SK-N-MC (cell line): ENCODE measurements around the gene AHNAK.

Source experiments
- EZH2 ChIP-seq: fragments of 200-600 bp; sonication (generic); IDR thresholded peaks from one replicate; pipeline ENCODE4 v1.6.1; 2017; ENCODE audit warnings: antibody characterized with exemption
- POLR2AphosphoS5 ChIP-seq: IDR thresholded peaks from 2 replicates; pipeline ENCODE4 v1.6.1; 2012; ENCODE audit warnings: mild to moderate bottlenecking, low read depth, low read length, borderline replicate concordance

DNA sequence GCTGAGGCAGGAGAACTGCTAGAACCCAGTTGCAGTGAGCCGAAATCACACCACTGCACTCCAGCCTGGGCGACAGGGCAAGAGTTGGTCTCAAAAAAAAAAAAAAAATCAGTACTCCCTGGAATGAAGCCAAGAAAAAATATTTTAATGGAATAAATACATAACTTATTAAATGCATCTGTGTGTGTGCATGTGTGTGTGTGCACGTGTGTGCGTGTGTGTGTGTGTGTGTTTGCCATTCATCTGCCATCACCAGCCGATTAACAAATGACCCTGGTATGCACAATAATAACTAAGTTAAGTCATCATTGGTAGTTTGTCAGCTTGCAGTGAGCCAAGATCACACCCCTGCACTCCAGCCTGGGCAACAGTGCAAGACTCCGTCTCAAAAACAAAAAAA, 162.8 kb downstream of the AHNAK start:
- TF ChIP-seq EZH2 = no peak
- no peak for TF ChIP-seq POLR2AphosphoS5
